ENCODE measurements around the gene ASTN2.
A peak's percentile ranks its signal among the peaks of the same experiment; 100 is the strongest.

ASTN2 gene

DNA sequence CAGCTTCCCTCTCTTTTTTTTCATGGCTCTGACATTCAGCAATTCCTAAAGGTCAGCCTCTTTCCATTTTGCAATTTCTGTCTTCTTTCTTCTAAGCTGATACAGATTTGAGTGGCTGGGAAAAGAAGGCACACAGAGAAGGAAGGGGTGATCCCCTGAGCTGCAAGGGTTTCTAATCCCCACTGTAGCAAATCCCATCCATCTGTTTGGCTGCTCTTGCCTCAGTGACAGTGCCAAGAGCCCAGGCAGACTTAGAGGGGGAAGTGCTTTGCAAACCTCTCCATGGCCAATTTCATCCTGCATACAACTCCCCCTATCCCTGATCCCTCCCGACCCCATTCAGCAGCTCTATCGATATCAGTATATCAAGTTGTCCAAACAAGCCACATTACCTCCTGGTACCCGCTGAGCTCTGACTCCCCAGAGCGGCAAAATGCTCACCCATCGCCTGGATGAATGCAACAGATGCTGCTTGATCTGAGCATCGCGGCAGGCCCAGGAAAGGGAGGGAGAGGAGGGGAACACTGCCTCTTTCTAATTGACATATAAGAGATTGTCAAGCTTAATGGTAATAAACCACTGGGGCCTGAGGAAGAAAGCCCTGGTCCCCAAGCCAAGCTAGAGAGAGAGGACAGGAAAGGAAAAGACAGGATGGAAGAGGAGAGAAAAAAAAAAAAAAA, 268.9 kb downstream of the ASTN2 start:
- no peak for TF ChIP-seq Cebpa-rat (IDR thresholded peaks at IDR 0.05)
- H3K27ac ChIP-seq = no peak overlapping the region

DNA sequence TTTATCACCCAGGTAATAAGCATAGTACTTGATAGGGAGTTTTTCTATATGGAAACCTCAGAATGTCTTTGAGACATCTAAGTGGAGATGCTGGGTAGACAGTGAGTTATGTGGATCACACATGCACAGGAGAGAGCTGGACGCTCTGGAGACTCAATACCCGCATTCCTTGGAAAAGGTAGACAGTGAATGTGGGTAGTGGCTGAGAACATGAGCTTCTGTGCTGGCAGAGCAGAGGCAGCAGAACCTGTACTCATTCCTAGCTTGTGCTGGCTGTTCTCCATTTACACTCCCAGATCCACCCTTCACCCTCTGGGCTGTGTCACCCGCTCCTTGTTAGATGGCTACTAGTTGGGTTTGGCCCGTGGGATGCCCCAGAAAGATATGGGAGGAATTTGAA, 269.8 kb downstream of the ASTN2 start:
- no peaks in the 10 kb centered on the region for H3K4me1 ChIP-seq
- H3K9ac ChIP-seq = no peak overlapping the region
- no peaks in the 10 kb centered on the region for H3K9me3 ChIP-seq (replicated peaks in 1 of 11)
- no peak for TF ChIP-seq Cebpa-rat (IDR thresholded peaks at IDR 0.05)
- H3K27me3 ChIP-seq = no peaks in the 10 kb centered on the region
- no peak overlapping the region for H3K4me3 ChIP-seq
- H3K36me3 ChIP-seq = no peaks in the 10 kb centered on the region
- no peak overlapping the region for H3K27ac ChIP-seq
- H4K20me1 ChIP-seq = no peaks in the 10 kb centered on the region; a peak in 1 of 22 replicates
- no peak overlapping the region for H3K4me2 ChIP-seq

More for the DNA sequence above, 268.9 kb downstream of the ASTN2 start:
- Histone ChIP-seq H3K4me1 (no peaks in the 10 kb centered on the region), H3K27me3 (no peaks in the 10 kb centered on the region), H3K36me3 (no peaks in the 10 kb centered on the region), H3K9ac (no peak overlapping the region), H3K4me3 (no peak overlapping the region), H4K20me1 (no peaks in the 10 kb centered on the region; a peak in 1 of 22 replicates), H3K4me2 (no peak overlapping the region), H3K9me3 (replicated peaks in 1 of 11) (no peaks in the 10 kb centered on the region)

DNA sequence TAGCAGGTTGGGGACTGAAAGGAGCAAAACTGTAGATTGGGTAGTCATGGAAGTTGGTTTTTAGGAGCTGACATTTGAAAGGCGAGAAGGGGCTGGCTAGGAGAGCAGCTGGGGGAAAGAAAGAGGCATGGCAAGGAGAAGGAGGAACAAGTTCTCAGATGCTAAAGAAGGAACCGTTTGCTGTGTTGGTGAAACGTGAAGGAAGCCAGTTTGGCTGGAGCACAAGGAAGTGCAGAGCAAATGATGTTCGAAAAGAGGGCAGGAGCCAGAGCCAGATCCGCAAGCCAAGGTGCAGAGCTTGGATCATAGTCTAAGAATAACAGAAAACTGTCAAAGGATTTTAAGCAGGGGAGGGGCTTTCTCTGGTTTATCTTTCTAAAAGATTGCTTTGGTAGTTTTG, 276.6 kb downstream of the ASTN2 start:
- H3K4me3 ChIP-seq = no peak overlapping the region

DNA sequence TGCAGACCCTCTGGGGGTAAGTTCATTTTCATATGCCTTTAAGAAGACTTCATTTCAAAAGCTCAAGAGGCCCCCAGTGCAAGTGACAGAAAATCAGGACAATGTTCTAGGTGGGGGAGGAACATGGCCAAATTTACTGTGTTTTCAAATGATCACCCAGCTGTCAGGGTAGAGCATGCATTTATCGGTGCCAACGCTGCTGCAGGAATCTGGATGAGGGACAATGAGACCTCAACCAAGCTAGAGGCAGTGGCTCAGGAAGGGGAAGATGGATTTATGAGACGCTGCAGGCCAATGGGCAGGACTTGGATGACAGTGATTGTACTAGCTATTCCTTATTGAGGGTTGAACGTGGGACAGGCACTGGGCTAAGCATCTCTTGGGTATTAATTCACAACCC, 278.4 kb downstream of the ASTN2 start:
- Histone ChIP-seq H3K27me3 (no peaks in the 10 kb centered on the region), H3K4me1 (peaks cover 0 to 26% (median 12%) of the 10 kb centered on the region in 10 experiments; a peak in 8 of 20 replicates), H3K4me2 (no peak overlapping the region), H3K9me3 (replicated peaks in 1 of 11) (peaks cover 0 to 22% (median 13%) of the 10 kb centered on the region in 11 experiments; a peak in 18 of 22 replicates), H4K20me1 (no peaks in the 10 kb centered on the region), H3K9ac (no peak overlapping the region), H3K4me3 (no peak overlapping the region), H3K27ac (no peak overlapping the region), H3K36me3 (0 out of 22 replicates have a peak, but pooled peaks cover 0 to 3% (median 0%) of the 10 kb centered on the region in 11 experiments)
- no peak for TF ChIP-seq Cebpa-rat (IDR thresholded peaks at IDR 0.05)

More for the DNA sequence above, 276.6 kb downstream of the ASTN2 start:
- Histone ChIP-seq H3K4me1 (peaks cover 0 to 15% (median 7%) of the 10 kb centered on the region in 10 experiments; a peak in 8 of 20 replicates), H3K27me3 (no peaks in the 10 kb centered on the region), H3K27ac (no peak overlapping the region), H3K9me3 (replicated peaks in 1 of 11) (peaks cover 0 to 5% (median 0%) of the 10 kb centered on the region in 11 experiments; a peak in 1 of 22 replicates), H3K9ac (no peak overlapping the region), H4K20me1 (no peaks in the 10 kb centered on the region; a peak in 1 of 22 replicates), H3K4me2 (no peak overlapping the region), H3K36me3 (no peaks in the 10 kb centered on the region)
- no peak for TF ChIP-seq Cebpa-rat (IDR thresholded peaks at IDR 0.05)

DNA sequence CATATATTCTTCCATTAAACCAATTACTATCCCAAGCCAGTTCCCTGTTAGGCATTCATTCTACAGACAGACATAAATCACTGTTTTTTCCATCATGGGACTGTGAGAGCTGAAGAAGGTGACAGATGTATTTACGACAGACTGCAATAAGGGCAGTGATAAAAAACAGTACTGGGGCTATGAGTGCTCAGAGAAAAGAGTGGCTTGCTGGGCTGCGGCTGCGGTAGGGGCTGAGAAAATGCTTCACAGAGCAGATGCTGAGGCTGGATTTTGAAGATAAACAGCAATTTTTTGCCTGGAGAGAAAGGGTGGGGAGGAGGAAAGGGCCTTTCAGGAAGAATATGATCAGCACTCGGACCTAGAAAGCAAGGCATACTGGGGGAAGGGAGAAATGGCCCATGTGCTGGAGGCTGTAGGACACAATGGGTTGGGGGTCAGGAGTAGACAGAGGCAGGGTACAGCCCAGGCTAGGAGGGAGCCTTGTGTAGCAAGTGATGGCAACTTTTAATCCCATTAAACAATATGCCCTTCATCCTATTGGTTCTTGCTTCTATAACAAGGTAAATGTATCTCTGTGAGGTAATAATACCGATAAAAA, 279.3 kb downstream of the ASTN2 start:
- Histone ChIP-seq H3K4me2 (peak overlapping the region in 4 of 11 experiments; percentile 40 to 60 (median 43); a peak in 6 of 22 replicates), H3K27ac (no peak overlapping the region), H3K9ac (no peak overlapping the region), H3K9me3 (replicated peaks in 1 of 11) (peaks cover 0 to 22% (median 16%) of the 10 kb centered on the region in 11 experiments; a peak in 18 of 22 replicates), H4K20me1 (no peaks in the 10 kb centered on the region), H3K27me3 (no peaks in the 10 kb centered on the region), H3K4me1 (peaks cover 0 to 35% (median 19%) of the 10 kb centered on the region in 10 experiments; a peak in 12 of 20 replicates), H3K4me3 (no peak overlapping the region), H3K36me3 (0 out of 22 replicates have a peak, but pooled peaks cover 0 to 3% (median 0%) of the 10 kb centered on the region in 11 experiments)
- TF ChIP-seq Cebpa-rat (IDR thresholded peaks at IDR 0.05) = no peak

DNA sequence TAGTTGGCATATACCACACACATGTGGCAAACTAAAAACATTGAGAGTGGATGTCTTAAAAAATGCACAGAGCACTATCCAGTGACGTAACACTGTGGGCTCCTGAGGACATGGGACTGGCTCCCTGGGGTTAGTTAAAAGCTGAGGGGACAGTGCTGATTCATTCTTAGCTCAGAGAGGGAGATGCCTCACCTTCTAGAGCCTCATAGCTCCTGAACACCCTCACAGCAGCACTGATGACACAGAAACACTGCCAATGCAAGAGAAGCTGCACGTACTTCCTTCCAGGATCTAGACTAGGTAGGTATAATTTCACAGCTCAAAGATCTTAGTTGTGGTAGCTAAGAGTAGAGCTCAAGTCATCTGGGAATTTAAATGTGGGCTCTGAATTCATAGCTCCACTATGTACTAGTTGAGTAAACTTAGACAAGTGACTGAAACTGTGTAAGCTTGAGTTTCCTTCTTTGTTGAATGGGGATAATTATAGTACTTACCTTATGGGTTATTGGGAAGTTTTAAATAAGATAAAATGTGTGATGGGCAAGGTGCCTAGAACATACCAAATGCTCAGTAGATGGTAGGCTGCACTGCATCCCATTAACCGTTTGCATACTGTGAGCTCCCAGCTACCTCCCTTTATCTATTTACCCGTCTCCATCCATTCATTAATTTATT, 279.9 kb downstream of the ASTN2 start:
- peak overlapping the region in 8 of 11 experiments; percentile 1 to 60 (median 42); a peak in 9 of 22 replicates for H3K4me2 ChIP-seq
- H4K20me1 ChIP-seq = no peaks in the 10 kb centered on the region
- no peak for TF ChIP-seq Cebpa-rat (IDR thresholded peaks at IDR 0.05)
- no peaks in the 10 kb centered on the region for H3K27me3 ChIP-seq
- H3K4me3 ChIP-seq = no peak overlapping the region
- no peak overlapping the region for H3K27ac ChIP-seq
- H3K4me1 ChIP-seq = peaks cover 0 to 41% (median 22%) of the 10 kb centered on the region in 10 experiments; a peak in 12 of 20 replicates
- H3K36me3 ChIP-seq = 0 out of 22 replicates have a peak, but pooled peaks cover 0 to 3% (median 0%) of the 10 kb centered on the region in 11 experiments
- no peak overlapping the region for H3K9ac ChIP-seq
- H3K9me3 ChIP-seq (replicated peaks in 1 of 11) = peaks cover 0 to 24% (median 18%) of the 10 kb centered on the region in 11 experiments; a peak in 19 of 22 replicates

DNA sequence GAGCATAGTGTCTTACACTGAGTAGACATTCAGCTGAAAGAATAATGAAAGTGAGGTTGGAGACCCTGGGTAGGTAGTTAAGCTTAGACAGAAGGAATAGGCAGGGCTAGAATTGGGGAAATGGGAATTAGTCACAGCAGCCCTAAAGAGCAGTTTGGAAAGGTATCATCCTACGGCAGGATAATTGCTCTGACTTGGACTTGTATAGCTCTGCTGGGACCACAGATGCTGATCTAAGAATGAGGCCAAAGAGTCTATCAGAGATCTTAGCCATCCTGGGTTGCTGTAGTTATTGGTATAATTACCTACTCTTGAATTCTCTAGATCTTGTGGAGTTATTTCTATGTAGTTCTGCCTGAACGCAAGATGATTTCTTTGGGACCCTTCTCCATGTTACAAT, 288.0 kb downstream of the ASTN2 start:
- TF ChIP-seq Cebpa-rat (IDR thresholded peaks at IDR 0.05) = no peak
- Histone ChIP-seq H3K4me3 (no peak overlapping the region), H4K20me1 (no peaks in the 10 kb centered on the region), H3K9me3 (replicated peaks in 1 of 11) (peaks cover 21 to 38% (median 29%) of the 10 kb centered on the region in 11 experiments), H3K4me1 (peaks cover 11 to 68% (median 44%) of the 10 kb centered on the region in 10 experiments; a peak in 19 of 20 replicates), H3K9ac (no peak overlapping the region), H3K27me3 (no peaks in the 10 kb centered on the region), H3K36me3 (peaks cover 0 to 3% (median 0%) of the 10 kb centered on the region in 11 experiments; a peak in 1 of 22 replicates), H3K4me2 (peak overlapping the region in 2 of 11 experiments; percentile 2 to 5; a peak in 3 of 22 replicates), H3K27ac (no peak overlapping the region)

DNA sequence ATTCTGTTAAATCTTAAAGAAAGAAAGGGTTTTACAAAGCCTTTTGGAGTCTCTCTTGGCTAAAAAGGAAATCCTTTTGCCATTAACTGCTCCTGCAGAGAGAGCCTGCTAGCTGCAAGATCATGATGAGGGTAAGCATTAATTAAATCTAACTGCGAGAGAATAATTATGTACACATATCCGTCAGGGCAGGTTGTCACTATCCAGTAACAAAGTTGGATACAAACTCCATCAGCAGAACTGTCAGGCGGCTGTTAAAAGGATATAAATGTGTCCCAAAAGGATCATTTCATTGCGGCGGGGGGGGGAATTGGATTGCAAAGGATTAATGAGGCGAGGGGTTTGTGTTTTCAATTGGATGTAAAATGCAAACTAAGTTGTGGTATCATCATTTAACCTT, 289.3 kb downstream of the ASTN2 start:
- H3K9ac ChIP-seq = no peak overlapping the region
- no peaks in the 10 kb centered on the region for H3K27me3 ChIP-seq
- peaks cover 11 to 63% (median 35%) of the 10 kb centered on the region in 10 experiments; a peak in 19 of 20 replicates for H3K4me1 ChIP-seq
- H3K4me2 ChIP-seq = no peak overlapping the region
- peaks cover 0 to 8% (median 0%) of the 10 kb centered on the region in 11 experiments; a peak in 2 of 22 replicates for H3K36me3 ChIP-seq
- no peak overlapping the region for H3K27ac ChIP-seq
- H4K20me1 ChIP-seq = no peaks in the 10 kb centered on the region
- peaks cover 28 to 44% (median 36%) of the 10 kb centered on the region in 11 experiments for H3K9me3 ChIP-seq (replicated peaks in 1 of 11)
- H3K4me3 ChIP-seq = no peak overlapping the region
- TF ChIP-seq Cebpa-rat (IDR thresholded peaks at IDR 0.05) = no peak

Data from BLaER1 treated with 17β-estradiol and CSF1 and Interleukin-3, amounts not matched to agents 10 nM and 100 nM (cell line).